Bronchial epithelial cell (primary cell): ENCODE results near the gene SH2B2. TPM values are rescaled to one million over a fixed set of nuclear protein-coding genes. Genes with fewer than 3 reads are reported as not detected.

Source experiments
- DNase-seq: peaks from one replicate; pipeline ENCODE4 v3.0.0-alpha.2; 2010; ENCODE audit warnings: low read depth
- FAIRE-seq: peaks from 2 replicates; lab custom pipeline; 2011; peaks lifted over from hg19 to GRCh38; lab: Jason Lieb, UNC
- H3K27me3 ChIP-seq: 2 replicates; pipeline ENCODE4 v1.5.1; 2011; ENCODE audit warnings: low read length; ENCODE audit not compliant: control insufficient read depth, insufficient read depth
- H3K36me3 ChIP-seq: 2 replicates; pipeline ENCODE4 v1.5.1; 2011; ENCODE audit warnings: low read length; ENCODE audit not compliant: control insufficient read depth, insufficient read depth
- H3K4me3 ChIP-seq: 2 replicates; pipeline ENCODE4 v1.5.1; 2011; ENCODE audit warnings: mild to moderate bottlenecking, low read depth, low read length, control low read depth
- CTCF ChIP-seq: IDR thresholded peaks from 2 replicates; pipeline ENCODE4 v1.5.1; 2011; ENCODE audit warnings: mild to moderate bottlenecking, moderate library complexity, low read length, control low read depth, inconsistent platforms; ENCODE audit not compliant: insufficient read depth, severe bottlenecking
- total RNA-seq: library from RNA; depleted of rRNA; stranded (reverse); fragments of >200 nt; gene quantifications from 2 replicates; pipeline ENCODE4 v1.2.1, GENCODE V29; 2014

SH2B2 gene
- total RNA-seq, 1 donor from 2014 or later = 1.8 TPM

DNA sequence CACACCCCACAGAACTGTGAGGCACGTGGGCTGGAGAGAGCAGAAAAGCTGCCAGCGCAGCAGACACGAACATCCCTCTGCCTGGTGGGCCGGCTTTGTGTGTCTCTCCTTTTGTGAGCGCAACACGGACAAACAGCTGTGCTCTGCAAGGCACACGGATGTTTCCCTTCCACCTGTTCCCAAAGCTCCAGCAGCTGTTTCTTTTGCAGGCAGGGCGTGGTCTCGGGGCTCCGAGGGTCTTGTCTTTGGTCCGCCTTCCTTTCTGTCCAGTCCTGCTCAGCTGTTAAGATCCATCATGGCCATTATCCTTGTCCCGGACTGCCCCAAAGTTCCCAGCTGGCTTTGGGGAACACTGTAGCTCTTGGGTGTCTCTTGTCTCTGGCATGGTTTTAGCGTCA is 32.7 kb upstream of the SH2B2 start:
- no peak overlapping the region for H3K4me3 ChIP-seq
- no peak for FAIRE-seq

DNA sequence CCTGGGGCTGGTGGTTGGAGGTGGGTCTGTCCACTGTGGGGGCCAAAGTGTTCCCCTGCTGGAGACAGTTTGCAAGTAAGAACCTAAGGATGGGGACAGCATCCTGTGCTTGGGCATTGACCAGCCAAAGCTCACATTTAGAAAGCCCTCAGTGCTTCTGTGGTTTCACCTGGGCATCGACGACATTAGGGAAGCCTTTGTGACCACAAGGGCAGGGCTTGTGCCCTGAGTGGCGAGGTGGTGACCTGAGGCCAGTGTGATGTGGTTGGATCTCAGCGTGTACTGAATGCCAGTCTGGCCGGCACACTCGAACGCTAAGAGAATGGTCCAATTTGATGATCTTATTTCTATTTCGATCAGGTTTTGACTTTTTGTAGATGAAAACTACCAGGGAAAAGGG is 32.1 kb upstream of the SH2B2 start:
- no peaks in the 10 kb centered on the region for H3K36me3 ChIP-seq
- no peak overlapping the region for H3K4me3 ChIP-seq
- TF ChIP-seq CTCF = no peak
- DNase-seq = no peak
- no peak for FAIRE-seq
- H3K27me3 ChIP-seq = no peaks in the 10 kb centered on the region

More for the DNA sequence above, 32.7 kb upstream of the SH2B2 start:
- DNase-seq = no peak
- no peak for TF ChIP-seq CTCF
- Histone ChIP-seq H3K36me3 (peaks cover 3% of the 10 kb centered on the region), H3K27me3 (no peaks in the 10 kb centered on the region)

DNA sequence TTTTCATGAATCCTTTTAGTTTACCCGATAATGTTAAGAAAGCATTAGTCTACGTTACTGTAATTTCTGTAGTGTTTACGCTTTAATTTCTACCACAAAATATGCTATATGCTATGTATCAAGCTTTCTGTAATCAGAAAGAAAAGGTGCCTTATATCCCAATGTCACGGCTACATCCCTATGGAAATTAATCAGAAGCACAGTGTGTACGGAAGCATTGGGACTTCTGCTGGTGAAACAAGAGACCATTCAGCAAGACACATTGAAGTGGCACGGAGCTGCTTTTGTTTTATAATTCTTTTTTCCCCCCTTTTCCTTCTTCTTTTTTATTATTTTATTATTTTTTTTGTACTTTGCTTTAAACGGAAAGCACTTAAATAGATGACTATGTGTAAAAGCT is 31.2 kb upstream of the SH2B2 start:
- Histone ChIP-seq H3K4me3 (no peak overlapping the region), H3K27me3 (no peaks in the 10 kb centered on the region), H3K36me3 (no peaks in the 10 kb centered on the region)
- no peak for DNase-seq
- no peak for FAIRE-seq
- no peak for TF ChIP-seq CTCF

- FAIRE-seq (no peak), DNase-seq (no peak)
- Histone ChIP-seq H3K36me3 (no peaks in the 10 kb centered on the region), H3K4me3 (no peak overlapping the region), H3K27me3 (no peaks in the 10 kb centered on the region)
- no peak for TF ChIP-seq CTCF
Measured at GRCh38 chr7:102255916-102256315, 30.8 kb upstream of the SH2B2 start.

DNA sequence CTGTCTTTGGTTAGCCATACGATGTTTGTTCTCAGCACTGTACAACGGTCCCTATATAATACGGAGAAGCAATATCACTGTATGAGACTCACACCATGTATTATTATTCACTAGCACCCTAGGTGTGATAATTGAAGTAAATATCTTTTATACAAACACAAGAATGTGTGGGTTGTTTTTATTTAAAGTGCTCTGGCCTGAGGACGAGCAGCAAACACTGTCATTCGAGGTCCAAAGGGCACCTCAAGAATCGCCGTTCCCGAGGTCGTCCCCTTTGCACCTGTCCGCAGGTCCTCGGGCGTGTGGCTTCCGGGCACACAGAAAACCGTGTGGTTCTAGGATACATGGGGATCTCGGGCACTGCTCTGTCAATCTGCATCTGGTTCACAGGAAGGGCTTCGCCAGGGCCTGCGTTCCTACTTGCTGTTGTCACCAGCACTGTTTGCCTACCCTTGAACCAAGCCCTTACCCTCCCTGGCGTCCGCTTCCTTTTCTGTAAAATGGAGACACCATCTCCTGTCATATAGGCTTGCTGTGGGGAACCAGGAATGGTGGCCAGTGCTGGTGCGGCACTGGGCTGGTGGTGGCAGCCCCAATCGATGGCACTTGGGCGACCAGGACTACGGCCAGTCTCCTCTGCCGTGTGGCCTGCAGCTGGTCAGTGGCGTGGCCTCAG is 28.5 kb upstream of the SH2B2 start:
- H3K4me3 ChIP-seq = no peak overlapping the region
- FAIRE-seq (no peak), DNase-seq (no peak)
- no peaks in the 10 kb centered on the region for H3K27me3 ChIP-seq
- no peak for TF ChIP-seq CTCF
- no peaks in the 10 kb centered on the region for H3K36me3 ChIP-seq

GRCh38 chr7:102258749-102259107 is 27.9 kb upstream of the SH2B2 start:
- DNase-seq = no peak
- no peak for FAIRE-seq
- Histone ChIP-seq H3K27me3 (no peaks in the 10 kb centered on the region), H3K4me3 (no peak overlapping the region), H3K36me3 (no peaks in the 10 kb centered on the region)
- TF ChIP-seq CTCF = no peak
